NCI-H345 treated with DMSO at 0.1 percent for 48 hours (cell line): ENCODE data around the gene SH2B3.
A peak's percentile ranks its signal among the peaks of the same experiment; 100 is the strongest.

ENCODE experiments used
- DNase-seq: peaks from one replicate; lab custom pipeline; 2025; ENCODE audit not compliant: unreplicated experiment; lab: John Stamatoyannopoulos, UW

SH2B3 gene

GRCh38 chr12:111443086-111443485 is 37.4 kb downstream of the SH2B3 start:
- no peak for DNase-seq

- DNase-seq = no peak
These were observed 37.9 kb downstream of the SH2B3 start for GRCh38 chr12:111443586-111443985.

- DNase-seq = no peak
These were observed 38.7 kb downstream of the SH2B3 start for GRCh38 chr12:111444314-111444924.

GRCh38 chr12:111444925-111445725 is 39.4 kb downstream of the SH2B3 start:
- no peak for DNase-seq

- peak; percentile 2 for DNase-seq
These were observed 40.2 kb downstream of the SH2B3 start for GRCh38 chr12:111445726-111446581.

- no peak for DNase-seq
These were observed 41.2 kb downstream of the SH2B3 start for GRCh38 chr12:111446631-111447570.

- no peak for DNase-seq
These were observed 42.0 kb downstream of the SH2B3 start for GRCh38 chr12:111447571-111448265.

GRCh38 chr12:111448266-111448830 is 42.6 kb downstream of the SH2B3 start:
- DNase-seq = no peak

- DNase-seq = no peak
These were observed 43.4 kb downstream of the SH2B3 start for GRCh38 chr12:111448846-111449790.

GRCh38 chr12:111450676-111451075 is 45.0 kb downstream of the SH2B3 start:
- DNase-seq = no peak

- no peak for DNase-seq
These were observed 45.5 kb downstream of the SH2B3 start for GRCh38 chr12:111451232-111451631.

GRCh38 chr12:111451649-111452129 is 46.0 kb downstream of the SH2B3 start:
- peak; percentile 53 for DNase-seq

- no peak for DNase-seq
These were observed 47.6 kb downstream of the SH2B3 start for GRCh38 chr12:111453071-111453989.

GRCh38 chr12:111454311-111454710 is 48.6 kb downstream of the SH2B3 start:
- DNase-seq = no peak

- no peak for DNase-seq
These were observed 49.2 kb downstream of the SH2B3 start for GRCh38 chr12:111454716-111455447.

GRCh38 chr12:111455448-111456320 is 50.0 kb downstream of the SH2B3 start:
- DNase-seq = no peak
